Stimulated activated CD4-positive, alpha-beta T cell treated with anti-CD3 and anti-CD28 coated beads, Interleukin-1b, Interleukin-23, amount 100 ng/mL, for 48 hours (primary cell): ENCODE measurements around the gene DOP1B.
A peak's percentile ranks its signal among the peaks of the same experiment; 100 is the strongest.
"Not testable (repeated sequence)": the region's sequence is repeated elsewhere in the genome, so short reads cannot be mapped to it uniquely, and the experiment has no call there.

Experiments used
- DNase-seq: peaks from one replicate; pipeline ENCODE4 v3.0.0-alpha.2; 2020

The DOP1B gene

DNA sequence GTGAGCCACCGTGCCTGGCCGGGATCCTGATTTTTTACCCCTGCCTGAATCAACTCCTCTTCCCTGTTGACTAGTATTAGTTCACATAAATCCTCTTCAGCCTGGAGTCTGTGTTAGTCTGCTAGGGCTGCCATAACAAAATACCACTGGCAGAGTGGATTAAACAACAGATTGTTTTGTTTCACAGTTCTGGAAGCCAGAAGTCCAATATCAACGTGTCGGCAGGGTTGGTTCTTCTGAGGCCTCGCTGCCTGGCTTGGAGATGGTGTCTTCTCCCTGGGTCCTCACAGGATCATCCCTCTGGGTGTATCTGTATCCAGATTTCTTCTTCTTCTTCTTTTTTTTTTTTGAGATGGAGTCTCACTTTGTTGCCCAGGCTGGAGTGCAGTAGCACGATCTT, 18.2 kb downstream of the DOP1B start:
- no peak for DNase-seq

DNA sequence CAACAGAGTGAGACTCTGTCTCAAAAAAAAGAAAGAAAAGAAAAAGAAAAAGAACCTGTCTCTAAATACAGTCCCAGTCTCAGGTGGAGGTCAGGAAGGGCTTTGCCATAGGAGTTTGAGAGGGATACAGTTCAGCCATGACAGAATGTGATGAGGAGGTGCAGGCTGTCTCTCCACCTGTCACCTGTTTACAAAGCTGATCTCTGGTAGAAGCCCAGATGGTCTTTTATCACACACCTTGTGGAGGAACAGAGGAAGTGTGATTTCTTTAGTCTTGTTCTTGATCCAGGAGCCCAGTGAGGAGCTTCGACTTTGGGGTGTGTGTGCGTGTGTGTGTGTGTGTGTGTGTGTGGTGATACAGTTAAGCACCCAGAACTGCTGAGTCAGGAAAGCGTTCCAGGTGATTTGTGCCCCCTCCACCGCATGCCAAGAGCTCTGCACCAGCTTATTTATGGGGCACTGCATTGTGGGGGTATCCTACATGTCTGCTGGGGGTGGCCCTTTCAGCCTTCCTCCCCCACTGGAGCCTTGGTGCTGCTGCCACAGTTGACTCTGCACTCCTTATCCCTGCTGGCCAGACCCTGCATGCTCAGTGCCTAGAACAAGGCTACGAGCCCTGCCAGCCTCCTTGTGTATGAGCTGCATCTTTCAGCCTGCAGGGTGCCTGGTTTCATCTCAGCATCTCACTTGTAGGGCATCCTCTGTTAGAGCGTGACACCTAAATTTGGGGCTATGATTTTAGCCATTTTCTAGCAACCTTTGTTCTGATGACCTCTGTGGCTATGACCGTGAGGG, 19.3 kb downstream of the DOP1B start:
- no peak for DNase-seq

DNA sequence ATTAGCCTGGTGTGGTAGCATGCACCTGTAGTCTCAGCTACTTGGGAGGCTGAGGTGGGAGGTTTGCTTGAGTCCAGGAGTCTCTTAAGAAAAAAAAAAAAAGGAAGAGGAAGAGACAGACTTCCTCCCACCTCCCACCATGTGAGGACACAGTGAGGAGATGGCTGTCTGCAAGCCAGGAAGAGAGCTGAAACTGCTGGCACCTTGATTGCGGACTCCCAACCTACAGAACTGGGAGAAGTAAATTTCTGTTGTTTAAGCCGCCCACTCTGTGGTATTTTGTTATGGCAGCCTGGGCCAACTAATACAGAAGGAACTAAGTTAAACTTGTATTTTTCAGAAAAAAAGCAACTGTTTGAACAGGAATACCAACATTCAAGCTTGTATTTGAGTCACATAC, 21.7 kb downstream of the DOP1B start:
- no peak for DNase-seq

DNA sequence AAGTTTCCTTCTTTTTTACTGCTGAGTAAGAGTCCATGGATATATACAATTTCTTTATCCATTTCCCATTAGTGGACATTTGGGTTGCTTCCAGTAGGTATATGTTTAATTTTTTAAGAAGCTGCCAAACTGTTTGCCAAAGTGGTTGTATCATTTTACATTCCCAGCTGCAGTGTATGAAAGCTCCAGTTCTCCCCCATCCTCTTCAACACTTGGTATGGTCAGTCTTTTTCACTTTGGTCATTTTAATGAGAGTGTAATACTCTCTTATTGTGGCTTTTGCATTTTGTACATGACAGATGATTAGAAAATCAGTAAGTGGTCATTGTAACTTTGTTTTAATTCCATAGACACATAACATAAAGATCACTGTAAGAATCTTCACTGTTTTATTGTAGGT, 22.5 kb downstream of the DOP1B start:
- DNase-seq, result no peak

DNA sequence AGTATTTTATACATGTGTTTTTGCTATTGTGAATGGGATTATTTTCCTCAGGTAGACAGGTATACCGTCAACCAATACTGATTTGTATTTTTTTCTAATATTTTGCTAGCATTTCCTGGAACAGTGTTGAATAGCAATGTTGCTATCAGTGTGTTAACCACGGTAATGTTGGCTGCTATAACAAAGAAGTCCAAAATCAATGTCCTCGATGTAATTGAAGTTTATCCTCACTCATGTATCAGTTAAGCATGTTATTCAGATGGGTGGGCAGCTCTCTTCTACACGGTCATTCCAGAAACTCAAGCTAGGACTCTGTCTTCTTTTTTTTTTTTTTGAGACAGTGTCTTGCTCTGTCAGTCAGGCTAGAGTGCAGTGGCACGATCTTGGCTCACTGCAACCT, 24.3 kb downstream of the DOP1B start:
- DNase-seq, result no peak

DNA sequence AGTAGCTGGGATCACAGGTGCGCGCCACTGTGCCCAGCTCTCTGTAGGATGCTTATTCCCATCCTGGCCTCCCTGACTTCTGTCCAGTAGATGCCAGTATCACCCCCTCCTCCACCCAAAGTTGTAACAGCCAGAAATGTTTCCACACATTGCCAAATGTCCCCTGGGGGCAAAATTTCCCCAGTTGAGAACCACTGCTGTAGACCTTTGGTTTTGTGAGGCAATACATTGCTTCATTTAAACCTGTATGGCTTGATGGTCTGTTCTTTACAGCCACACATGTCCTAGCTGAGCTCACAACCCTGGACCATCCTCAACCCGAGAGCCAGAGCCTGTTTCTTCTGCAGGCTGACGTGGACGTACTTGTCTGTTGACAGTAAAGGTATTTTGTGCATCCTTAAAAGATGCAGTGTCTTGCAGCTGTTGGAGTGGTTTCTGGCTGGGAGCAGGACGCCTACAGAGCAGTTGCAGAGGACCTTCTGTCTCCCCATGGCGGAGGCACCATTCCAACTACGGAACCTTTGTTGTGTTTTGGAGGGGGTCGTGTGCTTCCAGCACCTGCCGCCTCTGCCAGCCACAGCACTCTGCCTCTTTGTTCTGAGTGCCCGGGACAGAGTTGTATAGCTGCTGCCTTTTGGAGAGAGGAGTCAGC, 26.6 kb downstream of the DOP1B start:
- DNase-seq, result no peak

DNA sequence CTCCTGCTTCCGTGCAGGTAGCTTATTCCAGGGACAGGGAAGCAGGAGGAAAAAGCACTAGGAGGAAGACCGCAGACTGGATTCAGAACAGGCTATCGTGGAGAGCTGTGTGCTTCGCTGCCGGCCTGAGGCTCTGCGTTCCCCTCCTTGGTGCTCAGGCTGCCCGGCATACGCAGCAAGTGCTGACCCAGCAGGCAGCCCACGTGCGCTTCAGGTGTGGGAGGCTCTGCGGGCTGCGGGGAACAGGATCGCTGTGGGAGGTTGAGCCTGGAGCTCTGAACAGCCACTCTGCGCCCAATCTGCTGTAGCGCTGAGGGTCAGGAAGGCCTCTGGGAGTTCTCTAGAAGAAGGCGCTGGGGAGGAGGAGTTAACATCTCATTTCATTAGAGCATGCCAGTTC, 27.9 kb downstream of the DOP1B start:
- DNase-seq, result no peak

DNA sequence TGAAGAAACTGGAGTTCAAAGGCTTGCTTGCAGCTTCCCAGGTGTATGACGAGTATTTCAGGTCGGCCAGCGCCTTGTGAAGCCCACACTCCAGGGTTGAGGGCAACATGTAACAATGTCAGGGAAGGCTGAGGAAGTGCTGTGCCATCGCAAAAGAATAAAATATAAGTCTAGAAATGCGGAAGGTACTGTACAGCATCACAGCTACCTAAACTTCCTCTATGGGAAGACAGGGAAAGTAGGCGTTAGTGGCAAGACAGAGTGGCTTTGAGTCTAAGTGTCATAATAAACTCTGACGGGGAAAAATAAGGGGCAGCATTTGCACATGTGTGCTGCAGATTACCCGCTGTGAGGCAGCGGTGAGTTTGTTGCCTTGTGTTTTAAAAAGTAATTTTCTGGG, 28.9 kb downstream of the DOP1B start:
- no peak for DNase-seq

DNA sequence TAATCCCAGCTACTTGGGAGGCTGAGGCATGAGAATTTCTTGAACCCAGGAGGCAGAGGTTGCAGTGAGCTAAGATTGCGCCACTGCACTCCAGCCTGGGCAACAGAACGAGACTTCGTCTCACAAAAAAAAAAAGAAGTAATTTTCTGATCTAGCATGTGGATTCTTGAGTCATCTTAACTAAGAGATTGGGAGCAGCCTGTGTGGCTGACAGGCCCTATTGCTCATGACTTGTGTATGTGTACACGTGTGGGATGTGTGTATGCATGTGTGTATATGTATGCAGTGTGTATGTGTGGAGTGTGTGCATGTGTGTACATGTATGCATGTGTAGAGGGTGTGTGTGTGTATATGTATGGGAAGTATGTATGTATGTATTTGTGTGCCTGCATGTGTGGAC, 29.5 kb downstream of the DOP1B start:
- DNase-seq, result no peak

DNA sequence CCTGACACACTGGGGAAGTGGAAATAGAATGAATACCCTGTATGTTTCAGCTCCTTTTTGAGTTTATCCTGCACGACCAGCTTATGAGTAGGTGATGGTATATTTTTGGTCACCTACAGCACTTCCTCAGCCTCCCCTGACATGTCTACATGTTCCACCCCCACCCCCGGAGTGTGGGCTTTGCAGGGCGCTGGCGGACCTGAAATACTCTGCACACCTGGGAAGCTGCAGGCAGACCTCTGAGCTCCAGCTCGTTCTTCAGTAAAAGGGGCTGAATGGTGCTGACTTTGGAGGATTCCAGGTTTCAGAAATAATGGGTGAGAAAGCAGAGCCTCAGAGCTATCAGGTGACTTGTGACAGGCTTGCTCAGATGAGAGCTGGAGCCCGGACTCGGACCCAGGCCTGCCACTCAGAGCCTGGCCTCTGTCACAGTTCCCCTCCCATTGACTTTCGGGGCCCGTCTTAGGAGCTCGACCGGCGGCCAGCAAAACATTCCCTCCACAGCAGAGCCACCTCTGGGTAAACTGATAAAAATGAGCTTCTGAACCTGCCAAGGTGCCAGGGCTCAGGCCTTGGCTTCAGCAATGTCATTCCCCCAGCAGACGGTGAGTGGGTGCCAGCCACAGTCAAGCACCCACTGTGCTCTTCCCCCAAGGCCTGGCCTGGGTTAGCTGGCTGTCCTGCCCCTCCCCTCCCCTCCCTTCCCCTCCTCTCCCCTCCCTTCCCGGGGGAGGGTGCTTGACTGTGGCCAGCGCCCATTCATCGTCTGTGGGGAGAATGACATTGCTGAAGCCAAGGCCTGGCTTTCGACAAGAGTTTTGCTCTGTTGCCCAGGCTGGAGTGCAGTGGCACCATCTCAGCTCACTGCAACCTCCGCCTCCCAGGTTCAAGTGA, 30.1 kb downstream of the DOP1B start:
- no peak for DNase-seq

DNA sequence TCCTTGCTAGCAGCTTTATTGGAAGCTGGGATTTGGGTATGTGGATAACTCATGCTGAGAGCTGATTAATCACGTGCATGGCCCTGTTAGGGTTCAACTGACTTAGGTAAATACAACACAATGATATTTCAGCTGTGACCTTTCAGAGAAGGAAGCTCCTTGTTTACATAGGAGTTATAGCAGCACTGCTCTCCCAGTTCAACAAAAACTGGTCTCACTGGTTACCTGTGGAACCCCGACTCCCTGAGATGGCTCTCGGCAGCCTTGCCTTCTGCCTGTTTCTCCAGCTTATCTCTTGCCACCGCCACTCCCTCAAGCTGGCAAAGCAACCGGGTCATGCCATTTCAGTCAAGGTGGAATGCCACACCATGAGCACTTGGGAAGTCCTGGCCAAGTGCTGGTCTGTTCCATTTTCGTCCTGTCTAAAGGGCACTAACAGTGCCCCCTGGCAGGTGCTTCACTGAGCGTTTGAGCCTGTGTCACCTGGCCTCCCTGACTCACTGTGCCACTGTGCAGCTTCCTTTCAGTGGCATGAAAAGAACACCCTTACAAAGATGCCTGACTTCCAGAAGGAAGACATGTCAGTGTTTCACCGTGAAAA, 31.6 kb downstream of the DOP1B start:
- no peak for DNase-seq

DNA sequence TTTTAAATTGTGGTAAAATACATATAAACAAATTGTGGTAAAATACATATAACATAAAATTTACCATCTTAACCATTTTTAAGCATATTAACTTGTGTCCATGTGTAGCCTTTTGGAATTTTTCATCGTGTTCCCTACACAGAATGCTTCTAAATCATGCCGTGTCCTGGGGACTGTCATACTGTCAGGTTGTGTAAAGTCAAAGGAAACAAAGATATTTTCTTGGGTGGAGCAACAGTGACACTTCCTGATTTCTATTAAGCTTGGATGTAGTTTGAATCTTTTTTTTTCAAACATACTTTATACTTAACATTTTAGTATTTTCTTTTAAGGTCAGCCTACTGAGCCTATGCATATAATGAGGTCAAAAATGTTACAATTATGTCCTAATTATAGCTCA, 32.3 kb downstream of the DOP1B start:
- no peak for DNase-seq

DNA sequence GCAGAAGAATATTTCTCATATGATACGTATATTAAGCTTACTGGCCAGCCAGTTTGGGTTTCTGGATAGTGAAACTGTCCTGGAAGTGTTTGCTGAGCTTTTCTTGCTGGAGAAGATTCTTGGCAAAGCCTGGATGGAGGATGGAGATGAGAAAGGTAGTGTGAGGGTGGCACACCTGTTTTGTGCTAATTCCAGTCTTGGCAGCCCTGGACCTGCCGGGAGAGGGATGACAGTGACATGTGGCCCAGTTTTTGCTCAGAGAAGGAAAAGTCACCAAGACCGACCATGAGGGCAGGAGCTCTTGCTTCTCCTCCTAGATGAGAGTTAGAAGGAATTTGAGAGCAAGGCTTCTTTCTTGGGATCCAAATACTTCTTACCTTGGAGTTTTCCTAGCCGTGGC, 34.1 kb downstream of the DOP1B start:
- no peak for DNase-seq

DNA sequence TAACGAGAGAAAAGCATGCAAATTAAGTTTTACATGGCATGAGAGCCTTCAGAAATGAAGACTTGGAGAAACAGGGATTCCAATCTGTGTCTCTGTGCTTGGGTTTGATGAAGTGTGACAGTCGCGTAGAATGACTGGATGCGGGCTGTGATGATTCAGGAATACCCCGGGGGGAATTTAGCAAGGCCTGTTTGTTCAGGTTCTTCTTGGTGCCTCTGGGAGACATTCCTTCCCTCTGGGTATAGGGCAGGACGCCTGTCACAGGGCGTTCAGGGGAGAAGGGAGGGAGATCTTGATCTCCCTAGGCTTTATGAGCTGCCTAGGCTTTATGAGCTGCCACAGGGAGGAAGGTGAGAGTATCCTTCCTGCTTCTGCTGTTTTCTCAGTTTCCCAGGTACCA, 36.6 kb downstream of the DOP1B start:
- no peak for DNase-seq

DNA sequence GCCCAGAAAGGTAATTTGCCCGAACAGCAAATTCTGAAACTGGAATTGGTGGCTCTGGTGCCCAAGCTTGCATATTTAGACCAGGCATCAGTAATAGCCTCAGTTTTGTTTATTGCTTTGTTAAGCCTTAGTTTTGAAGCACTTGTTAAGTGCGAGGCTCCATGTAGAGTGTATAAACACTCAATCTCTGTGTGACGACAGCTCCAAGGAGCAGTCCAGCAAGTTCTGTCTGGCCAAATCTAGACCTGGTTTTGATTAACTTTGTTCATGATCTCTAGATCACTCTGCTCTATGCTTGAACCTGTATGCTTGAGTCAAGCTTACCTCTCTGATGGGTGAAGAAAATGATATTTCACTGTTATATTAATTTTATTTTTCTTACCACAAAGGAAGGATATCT, 37.4 kb downstream of the DOP1B start:
- DNase-seq, result no peak

DNA sequence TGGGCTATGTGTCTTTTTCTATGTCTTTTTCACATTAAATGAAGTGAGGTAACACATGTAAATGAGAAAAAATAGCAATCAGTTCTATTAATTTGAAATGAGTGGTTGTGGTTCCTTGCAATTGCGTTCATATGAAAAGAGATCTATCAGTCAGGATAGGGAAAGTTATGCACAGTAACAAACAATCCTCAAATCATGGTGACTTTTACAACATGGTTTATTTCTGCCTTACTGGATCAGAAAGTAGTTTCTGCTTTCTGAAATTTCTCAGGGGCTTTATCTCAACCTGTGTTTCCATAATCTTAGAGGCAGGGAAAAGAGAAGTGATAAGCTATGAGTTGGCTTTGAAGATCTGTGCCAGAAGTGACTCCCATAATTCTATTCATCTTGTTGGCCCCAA, 39.0 kb downstream of the DOP1B start:
- DNase-seq, result no peak

DNA sequence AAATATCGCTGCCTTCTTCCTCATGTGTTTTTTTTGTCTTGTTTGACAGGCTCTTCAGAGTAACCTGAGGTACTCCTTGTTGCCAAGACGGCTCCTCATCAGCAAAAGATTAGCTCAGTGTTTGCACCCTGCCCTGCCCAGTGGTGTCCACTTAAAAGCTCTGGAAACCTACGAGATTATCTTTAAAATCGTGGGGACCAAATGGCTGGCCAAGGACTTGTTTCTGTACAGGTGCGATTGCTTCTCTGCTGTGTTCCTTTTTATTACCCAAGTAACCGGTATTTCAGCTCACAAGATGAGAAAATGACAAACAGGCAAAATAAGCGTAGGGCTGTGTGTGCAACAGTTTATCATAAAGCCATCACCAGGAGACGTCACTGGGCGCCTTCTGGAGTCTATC, 42.4 kb downstream of the DOP1B start:
- no peak for DNase-seq

DNA sequence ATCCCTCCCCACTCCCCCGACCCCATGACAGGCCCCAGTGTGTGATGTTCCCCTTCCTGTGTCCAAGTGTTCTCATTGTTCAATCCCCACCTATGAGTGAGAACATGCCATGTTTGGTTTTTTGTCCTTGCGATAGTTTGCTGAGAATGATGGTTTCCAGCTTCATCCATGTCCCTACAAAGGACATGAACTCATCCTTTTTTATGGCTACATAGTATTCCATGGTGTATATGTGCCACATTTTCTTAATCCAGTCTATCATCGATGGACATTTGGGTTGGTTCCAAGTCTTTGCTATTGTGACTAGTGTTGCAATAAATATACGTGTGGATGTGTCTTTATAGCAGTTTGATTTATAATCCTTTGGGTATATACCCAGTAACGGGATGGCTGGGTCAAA, 43.0 kb downstream of the DOP1B start:
- DNase-seq, result not testable (repeated sequence)

DNA sequence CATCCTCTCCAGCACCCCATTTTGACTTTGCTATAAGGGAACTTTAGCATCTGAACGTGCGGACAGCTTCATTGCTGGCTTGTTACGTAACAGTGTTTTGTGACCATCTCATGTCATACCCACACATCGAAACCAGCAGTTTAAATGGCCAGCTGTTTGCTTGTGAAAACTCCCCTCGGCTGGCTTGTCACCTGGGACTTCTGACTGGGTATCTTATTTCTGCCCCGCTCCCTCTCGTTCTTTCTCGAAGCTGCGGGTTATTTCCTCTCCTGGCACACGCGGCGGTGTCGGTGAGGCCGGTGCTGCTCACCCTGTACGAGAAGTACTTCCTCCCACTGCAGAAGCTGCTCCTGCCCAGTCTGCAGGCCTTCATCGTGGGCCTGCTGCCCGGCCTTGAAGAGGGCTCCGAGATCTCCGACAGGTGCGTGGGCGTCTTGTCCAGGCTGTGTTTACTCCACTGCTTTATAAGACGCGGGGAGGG, 43.5 kb downstream of the DOP1B start:
- no peak for DNase-seq

DNA sequence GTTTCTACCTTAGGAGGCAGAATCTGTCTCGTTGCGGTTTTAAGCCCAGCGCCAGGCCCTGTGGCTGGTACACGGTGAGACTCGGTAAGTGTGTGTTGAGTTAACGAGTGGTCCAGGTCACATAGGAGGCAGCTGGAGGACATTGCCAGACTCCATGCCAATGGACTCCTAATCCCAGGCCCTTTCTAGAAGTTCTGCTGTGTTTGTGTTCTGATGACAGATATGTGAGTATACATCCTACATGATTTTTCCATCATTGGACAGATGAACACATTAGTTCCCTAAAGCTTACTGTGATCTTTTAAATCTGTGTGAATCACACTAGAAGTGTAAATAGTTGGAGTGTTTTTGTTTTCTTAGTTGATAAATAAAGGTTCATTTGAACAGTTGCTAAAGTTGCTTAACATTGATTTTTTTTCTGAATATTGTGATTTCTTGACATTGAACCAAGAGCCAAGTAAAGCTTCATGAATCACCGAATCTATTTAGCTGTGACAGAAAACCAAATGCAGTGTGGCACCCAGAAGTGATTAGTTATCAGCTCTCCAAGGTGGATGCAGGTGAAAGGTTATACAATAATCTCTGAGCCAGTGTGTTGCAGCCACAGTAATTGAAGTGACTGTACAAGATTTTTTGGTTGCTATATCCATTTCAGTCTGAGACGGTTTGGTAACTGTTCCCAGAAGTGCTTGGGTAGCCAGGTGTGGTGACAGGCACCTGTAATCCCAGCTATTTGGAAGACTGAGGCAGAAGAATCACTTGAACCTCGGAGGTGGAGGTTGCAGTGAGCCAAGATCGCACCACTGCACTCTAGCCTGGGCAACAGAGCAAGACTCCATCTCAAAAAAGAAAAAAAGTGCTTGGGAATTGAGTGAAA, 46.3 kb downstream of the DOP1B start:
- no peak for DNase-seq

DNA sequence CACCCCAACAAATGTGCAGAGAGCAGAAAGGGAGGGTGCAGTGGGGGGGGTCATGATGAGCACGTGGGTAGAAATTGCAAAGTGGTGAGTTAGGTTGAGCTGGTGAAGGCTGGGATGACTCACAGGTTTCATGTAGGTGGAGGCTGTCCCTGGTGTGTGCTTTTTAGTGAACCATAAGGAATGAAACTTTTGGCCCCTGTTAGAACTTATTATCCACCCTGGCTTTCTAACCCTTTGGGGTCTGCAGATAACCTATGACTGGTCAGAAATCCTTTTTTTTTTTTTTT, 46.9 kb downstream of the DOP1B start:
- peak; percentile 60 for DNase-seq

DNA sequence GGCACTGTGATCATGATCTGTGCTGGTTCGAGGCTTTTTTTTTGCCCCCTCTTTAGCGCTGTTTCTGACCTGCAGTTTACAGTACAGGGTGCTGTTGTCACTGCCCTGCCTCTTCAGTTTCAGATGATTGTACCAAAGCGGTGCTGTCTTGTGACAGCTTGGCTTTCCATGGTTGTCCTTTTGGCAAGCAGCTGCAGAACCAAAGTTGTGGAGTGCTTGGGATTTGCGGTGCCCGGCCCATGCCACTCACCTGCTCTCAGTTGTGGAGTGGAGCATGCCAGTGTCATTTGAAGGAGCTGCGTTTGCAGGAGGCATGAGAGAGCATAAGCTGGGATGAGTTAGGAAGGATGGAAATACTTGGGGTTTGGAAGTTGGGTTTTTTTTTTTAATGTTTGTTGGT, 48.4 kb downstream of the DOP1B start:
- DNase-seq, result no peak

DNA sequence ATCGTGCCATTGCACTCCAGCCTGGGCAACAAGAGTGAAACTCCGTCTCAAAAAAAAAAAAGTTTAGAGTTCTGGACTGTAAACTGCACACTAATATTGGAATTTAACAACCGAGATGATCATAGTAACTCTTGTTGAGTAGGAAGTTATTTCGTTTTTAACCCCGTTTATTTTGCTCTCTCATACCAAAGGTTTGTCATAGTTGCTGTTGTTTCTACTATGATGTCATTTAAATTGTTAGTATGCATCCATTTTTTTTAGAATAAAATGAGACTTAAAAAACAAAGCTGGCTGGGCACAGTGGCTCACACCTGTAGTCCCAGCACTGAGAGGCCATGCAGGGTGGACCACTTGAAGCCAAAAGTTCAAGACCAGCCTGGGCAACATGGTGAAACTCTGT, 49.3 kb downstream of the DOP1B start:
- no peak for DNase-seq
